Neuronal stem cell (in vitro differentiated cells): ENCODE data around the gene PPP3CA.

Source experiments
- DNase-seq: peaks from one replicate; pipeline ENCODE4 v3.0.0-alpha.2; 2013; ENCODE audit warnings: low spot score
- H2AFZ ChIP-seq: one replicate; pipeline ENCODE4 v1.6.1; 2013; ENCODE audit warnings: mild to moderate bottlenecking, low read length, inconsistent platforms
- H2AK5ac ChIP-seq: 2 replicates; pipeline ENCODE4 v1.6.1; 2013; ENCODE audit warnings: low read depth, mild to moderate bottlenecking, inconsistent platforms, low read length, moderate library complexity, mixed read lengths
- H2BK120ac ChIP-seq: 2 replicates; pipeline ENCODE4 v1.6.1; 2013; ENCODE audit warnings: low read depth, mild to moderate bottlenecking, inconsistent platforms, low read length, moderate library complexity, mixed read lengths
- H2BK12ac ChIP-seq: one replicate; pipeline ENCODE4 v1.6.1; 2013; ENCODE audit warnings: low read length, inconsistent platforms
- H2BK15ac ChIP-seq: 2 replicates; pipeline ENCODE4 v1.6.1; 2013; ENCODE audit warnings: mild to moderate bottlenecking, low read length, inconsistent platforms, mixed read lengths
- H2BK5ac ChIP-seq: one replicate; pipeline ENCODE4 v1.6.1; 2013; ENCODE audit warnings: inconsistent platforms, mild to moderate bottlenecking, low read length, moderate library complexity
- H3K14ac ChIP-seq: one replicate; pipeline ENCODE4 v1.6.1; 2013; ENCODE audit warnings: low read length, inconsistent platforms
- H3K18ac ChIP-seq: 2 replicates; pipeline ENCODE4 v1.6.1; 2013; ENCODE audit warnings: low read length, inconsistent platforms
- H3K23ac ChIP-seq: 2 replicates; pipeline ENCODE4 v1.6.1; 2013; ENCODE audit warnings: low read depth, mild to moderate bottlenecking, mixed read lengths, low read length, inconsistent platforms; ENCODE audit not compliant: poor library complexity
- H3K27ac ChIP-seq: replicated peaks from 3 replicates; pipeline ENCODE4 v1.5.1; 2013; ENCODE audit warnings: low read length, inconsistent platforms
- H3K27me3 ChIP-seq, 3 experiments: 2 replicates each; pipeline ENCODE4 v1.6.1; 2013; ENCODE audit warnings: low read length in 3 of 3, mild to moderate bottlenecking in 2 of 3, inconsistent platforms in 1 of 3, low read depth in 1 of 3, mixed read lengths in 1 of 3, moderate library complexity in 1 of 3; ENCODE audit not compliant: control insufficient read depth in 3 of 3, insufficient read depth in 3 of 3
- H3K36me3 ChIP-seq, 2 donors: replicated peaks in 1 of 2; 2 replicates each; pipeline ENCODE4 v1.6.1; 2013; ENCODE audit warnings: low read length in 2 of 2; ENCODE audit not compliant: control insufficient read depth in 2 of 2, insufficient read depth in 2 of 2
- H3K4ac ChIP-seq: 2 replicates; pipeline ENCODE4 v1.6.1; 2013; ENCODE audit warnings: inconsistent platforms, mild to moderate bottlenecking, low read length, moderate library complexity
- H3K4me1 ChIP-seq, 2 donors: 1 replicate in 1 of 2; 2 replicates in 1 of 2; pipeline ENCODE4 v1.6.1; 2013; ENCODE audit warnings: low read length in 2 of 2, low read depth in 1 of 2; ENCODE audit not compliant: control insufficient read depth in 2 of 2, insufficient read depth in 1 of 2
- H3K4me2 ChIP-seq: one replicate; pipeline ENCODE4 v1.6.1; 2013; ENCODE audit warnings: mild to moderate bottlenecking, low read length, inconsistent platforms; ENCODE audit not compliant: insufficient read depth, poor library complexity, severe bottlenecking
- H3K4me3 ChIP-seq, 2 donors: 2 replicates each; pipeline ENCODE4 v1.5.1; 2013; ENCODE audit warnings: low read length in 2 of 2, mild to moderate bottlenecking in 2 of 2, inconsistent platforms in 1 of 2, moderate library complexity in 1 of 2
- H3K79me1 ChIP-seq: one replicate; pipeline ENCODE4 v1.6.1; 2013; ENCODE audit warnings: low read depth, mild to moderate bottlenecking, inconsistent platforms, low read length, moderate library complexity
- H3K9ac ChIP-seq: one replicate; pipeline ENCODE4 v1.6.1; 2013; ENCODE audit warnings: mild to moderate bottlenecking, low read depth, low read length, inconsistent platforms; ENCODE audit not compliant: poor library complexity
- H3K9me3 ChIP-seq, 2 donors: replicated peaks in 1 of 2; 2 replicates each; pipeline versions ENCODE3 to v1.6.1; 2013; ENCODE audit warnings: low read length in 2 of 2, mild to moderate bottlenecking in 2 of 2, inconsistent platforms in 1 of 2, low read depth in 1 of 2, mixed read lengths in 1 of 2, moderate library complexity in 1 of 2; ENCODE audit not compliant: control insufficient read depth in 2 of 2, insufficient read depth in 1 of 2
- H4K8ac ChIP-seq: one replicate; pipeline ENCODE4 v1.6.1; 2013; ENCODE audit warnings: low read depth, mild to moderate bottlenecking, inconsistent platforms, low read length, moderate library complexity
- H4K91ac ChIP-seq: one replicate; pipeline ENCODE4 v1.6.1; 2013; ENCODE audit warnings: low read length, low read depth, mild to moderate bottlenecking, inconsistent platforms; ENCODE audit not compliant: poor library complexity
- WGBS, 2 donors: extraction: QIAGEN DNeasy Blood & Tissue Kit; methylation state at CpG; one replicate each; pipeline ENCODE4 v1.1.7; 2013; ENCODE audit warnings: missing lambda C conversion rate in 2 of 2, mixed read lengths in 1 of 2; ENCODE audit not compliant: insufficient read length in 2 of 2, insufficient replicate concordance in 1 of 2; ENCODE audit errors: extremely low coverage in 2 of 2; 5-methylcytosine and 5-hydroxymethylcytosine counted together

PPP3CA gene

GRCh38 chr4:101315041-101315440, 32.3 kb downstream of the PPP3CA start:
- no peak overlapping the region for H4K91ac ChIP-seq
- H2BK15ac ChIP-seq, result no peak overlapping the region
- no peak overlapping the region for H4K8ac ChIP-seq
- H3K14ac ChIP-seq, result no peak overlapping the region
- H3K27me3 ChIP-seq, result no peaks in the 10 kb centered on the region
- no peak overlapping the region for H3K18ac ChIP-seq
- no CpG with 5 or more reads among the region's 2 CpGs for WGBS, 2 donors
- no peaks in the 10 kb centered on the region for H3K4me1 ChIP-seq
- H3K4ac ChIP-seq, result no peak overlapping the region
- H3K4me3 ChIP-seq, result no peak overlapping the region
- H3K4me2 ChIP-seq, result no peak overlapping the region
- H3K79me1 ChIP-seq, result peaks cover 4% of the 10 kb centered on the region
- no peak overlapping the region for H3K9ac ChIP-seq
- no peaks in the 10 kb centered on the region for H3K36me3 ChIP-seq
- H2BK12ac ChIP-seq, result no peak overlapping the region
- H3K27ac ChIP-seq, result no peak overlapping the region
- no peak overlapping the region for H2AK5ac ChIP-seq
- H3K9me3 ChIP-seq, result peaks cover 0 to 2% of the 10 kb centered on the region in 2 donors
- DNase-seq, result no peak
- H2AFZ ChIP-seq, result no peak overlapping the region
- no peak overlapping the region for H2BK5ac ChIP-seq
- no peak overlapping the region for H3K23ac ChIP-seq
- H2BK120ac ChIP-seq, result no peak overlapping the region

GRCh38 chr4:101309925-101310324, 37.4 kb downstream of the PPP3CA start:
- Histone ChIP-seq H3K4me1 (peaks cover 3 to 8% of the 10 kb centered on the region in 2 donors), H2BK15ac (no peak overlapping the region), H3K9me3 (no peaks in the 10 kb centered on the region), H3K27me3 (no peaks in the 10 kb centered on the region), H3K36me3 (no peaks in the 10 kb centered on the region), H2AK5ac (no peak overlapping the region), H3K4me2 (no peak overlapping the region), H2AFZ (no peak overlapping the region), H3K27ac (no peak overlapping the region), H3K79me1 (peaks cover 2% of the 10 kb centered on the region), H3K18ac (no peak overlapping the region), H2BK120ac (no peak overlapping the region), H3K9ac (no peak overlapping the region), H2BK5ac (no peak overlapping the region), H3K14ac (no peak overlapping the region), H3K23ac (no peak overlapping the region), H4K91ac (no peak overlapping the region), H3K4me3 (no peak overlapping the region), H2BK12ac (no peak overlapping the region), H3K4ac (no peak overlapping the region), H4K8ac (no peak overlapping the region)
- DNase-seq, result no peak
- WGBS, 2 donors, result no CpG with 5 or more reads among the region's 4 CpGs

- no peak overlapping the region for H2AFZ ChIP-seq
- H3K4ac ChIP-seq, result no peak overlapping the region
- DNase-seq, result no peak
- H2BK15ac ChIP-seq, result no peak overlapping the region
- H3K4me3 ChIP-seq, result no peak overlapping the region
- H2BK5ac ChIP-seq, result no peak overlapping the region
- no peak overlapping the region for H2BK120ac ChIP-seq
- no peak overlapping the region for H3K18ac ChIP-seq
- no peak overlapping the region for H3K9ac ChIP-seq
- no CpG with 5 or more reads among the region's 2 CpGs for WGBS, 2 donors
- peaks cover 2% of the 10 kb centered on the region for H3K79me1 ChIP-seq
- H3K4me2 ChIP-seq, result no peak overlapping the region
- H4K91ac ChIP-seq, result no peak overlapping the region
- H3K36me3 ChIP-seq, result no peaks in the 10 kb centered on the region
- no peak overlapping the region for H4K8ac ChIP-seq
- H3K4me1 ChIP-seq, result peaks cover 6 to 8% of the 10 kb centered on the region in 2 donors
- H3K27ac ChIP-seq, result no peak overlapping the region
- H2AK5ac ChIP-seq, result no peak overlapping the region
- H3K9me3 ChIP-seq, result no peaks in the 10 kb centered on the region
- H3K27me3 ChIP-seq, result no peaks in the 10 kb centered on the region
- no peak overlapping the region for H3K14ac ChIP-seq
- no peak overlapping the region for H3K23ac ChIP-seq
- H2BK12ac ChIP-seq, result no peak overlapping the region
Observed at GRCh38 chr4:101307899-101308298, 39.4 kb downstream of the PPP3CA start.

- no peak overlapping the region for H3K14ac ChIP-seq
- no peak overlapping the region for H3K27ac ChIP-seq
- H2BK12ac ChIP-seq, result no peak overlapping the region
- H3K4me1 ChIP-seq, result peaks cover 6 to 8% of the 10 kb centered on the region in 2 donors
- peaks cover 2% of the 10 kb centered on the region for H3K79me1 ChIP-seq
- no peak overlapping the region for H2AFZ ChIP-seq
- H3K4ac ChIP-seq, result no peak overlapping the region
- no peak overlapping the region for H3K23ac ChIP-seq
- no peaks in the 10 kb centered on the region for H3K27me3 ChIP-seq
- H2BK5ac ChIP-seq, result no peak overlapping the region
- H2BK15ac ChIP-seq, result no peak overlapping the region
- no peaks in the 10 kb centered on the region for H3K9me3 ChIP-seq
- DNase-seq, result no peak
- H3K36me3 ChIP-seq, result no peaks in the 10 kb centered on the region
- no peak overlapping the region for H2BK120ac ChIP-seq
- no peak overlapping the region for H4K8ac ChIP-seq
- H3K18ac ChIP-seq, result no peak overlapping the region
- no peak overlapping the region for H3K9ac ChIP-seq
- H3K4me3 ChIP-seq, result no peak overlapping the region
- peak overlapping the region; percentile 22 for H3K4me2 ChIP-seq
- no peak overlapping the region for H4K91ac ChIP-seq
- H2AK5ac ChIP-seq, result no peak overlapping the region
- no CpG with 5 or more reads among the region's 4 CpGs for WGBS, 2 donors
Observed at GRCh38 chr4:101306764-101307615, 40.3 kb downstream of the PPP3CA start.
